HG03520 (cell line): Measurements from ENCODE around the gene IFT25.
"Not testable (repeated sequence)": the region's sequence is repeated elsewhere in the genome, so short reads cannot be mapped to it uniquely, and the experiment has no call there.

Experiments
- ATAC-seq: cut with Tn5 transposase; IDR thresholded peaks from one replicate; pipeline ENCODE4 v1.9.1; 2021; ENCODE audit warnings: mild to moderate bottlenecking, moderate library complexity; ENCODE audit not compliant: unreplicated experiment

Gene IFT25

GRCh38 chr1:53890522-53890941, 55.0 kb downstream of the IFT25 start:
- no peak for ATAC-seq

- ATAC-seq = peak; percentile 89
These were observed 55.9 kb downstream of the IFT25 start, which contains the start of gene YIPF1 for GRCh38 chr1:53889304-53890298. TSS of gene YIPF1 (minus strand) at chr1:53889797. CDS start at chr1:53888937, 860 bp downstream.

DNA sequence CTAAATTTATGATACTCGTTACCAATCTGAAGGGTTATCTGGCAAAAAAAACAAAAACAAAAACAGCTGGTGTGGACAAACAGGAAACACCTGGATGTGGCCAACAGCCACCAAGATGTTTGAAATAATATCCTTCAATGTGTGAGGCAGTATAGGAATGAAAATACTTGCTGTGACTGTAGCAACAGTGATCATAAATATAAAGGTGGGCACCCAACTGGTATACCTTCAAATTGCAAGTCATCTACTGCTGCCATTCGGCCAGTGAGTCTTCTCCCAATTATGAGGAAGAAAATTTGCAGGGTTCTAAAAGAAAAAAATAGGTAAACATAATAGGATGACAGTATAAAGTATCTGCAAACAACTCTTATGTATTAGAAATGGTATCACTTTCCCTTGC, 56.8 kb downstream of the IFT25 start:
- no peak for ATAC-seq

DNA sequence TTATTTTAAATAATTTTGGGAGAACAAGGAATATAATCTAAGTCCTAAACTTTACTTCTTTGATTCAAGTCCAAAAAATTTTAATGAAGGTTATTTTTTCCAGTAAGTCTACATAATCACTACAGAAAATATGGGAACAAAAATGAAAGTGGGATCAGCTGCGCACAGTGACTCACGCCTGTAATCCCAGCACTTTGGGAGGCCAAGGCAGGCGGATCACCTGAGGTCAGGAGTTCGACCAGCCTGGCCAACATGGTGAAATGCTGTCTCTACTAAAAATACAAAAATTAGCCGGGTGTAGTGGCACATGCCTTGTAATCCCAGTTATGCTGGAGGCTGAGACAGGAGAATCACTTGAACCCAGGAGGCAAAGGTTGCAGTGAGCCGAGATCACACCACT, 61.9 kb downstream of the IFT25 start:
- not testable (repeated sequence) for ATAC-seq

DNA sequence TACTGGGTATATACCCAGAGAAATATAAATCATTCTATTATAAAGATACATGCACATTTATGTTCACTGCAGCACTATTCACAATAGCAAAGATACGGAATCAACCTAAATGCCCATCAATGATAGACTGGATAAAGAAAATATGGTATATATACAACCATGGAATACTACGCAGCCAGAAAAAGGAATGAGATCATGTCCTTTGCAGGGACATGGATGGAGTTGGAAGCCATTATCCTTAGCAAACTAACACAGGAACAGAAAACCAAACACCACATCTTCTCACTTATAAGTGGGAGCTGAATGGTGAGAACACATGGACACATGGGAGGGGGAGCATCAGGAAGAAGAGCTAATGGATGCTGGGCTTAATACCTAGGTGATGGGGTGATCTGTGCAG, 63.6 kb downstream of the IFT25 start:
- ATAC-seq = not testable (repeated sequence)

DNA sequence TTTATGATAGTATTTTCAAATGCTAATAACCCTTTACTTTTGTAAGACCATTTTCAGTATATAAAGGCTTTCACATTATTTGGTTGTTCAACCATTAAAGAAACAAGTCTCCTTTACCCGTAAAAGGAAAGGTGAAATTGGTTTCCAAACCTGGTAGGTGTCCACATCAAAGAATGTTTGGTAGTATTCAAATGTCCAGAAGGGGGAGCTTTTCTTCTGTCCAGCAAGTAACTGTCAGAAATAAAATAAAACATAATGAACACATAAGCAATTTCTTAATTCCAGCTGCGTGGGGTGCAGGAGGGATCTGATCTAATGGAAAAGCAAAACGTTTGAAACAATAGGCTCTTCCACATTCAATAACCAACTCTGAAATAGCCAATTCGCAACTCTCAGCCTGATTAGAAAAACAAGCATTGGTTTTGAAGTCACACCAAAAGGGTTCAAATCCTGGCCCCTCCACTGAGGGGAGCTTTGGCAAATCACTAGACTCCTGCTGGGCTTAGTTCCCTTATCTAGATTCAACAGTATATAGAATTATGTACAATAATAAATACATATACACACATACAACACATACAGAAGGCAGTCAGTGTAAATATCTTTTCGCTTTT, 66.9 kb downstream of the IFT25 start:
- ATAC-seq = no peak

- ATAC-seq = not testable (repeated sequence)
These were observed 70.3 kb downstream of the IFT25 start for GRCh38 chr1:53875150-53875549.

- ATAC-seq = no peak
These were observed 73.6 kb downstream of the IFT25 start for GRCh38 chr1:53871773-53872484.
